Cerebellar cortex (tissue), 1 donor: ENCODE data around the gene CAMSAP3.

Source experiments
- DNase-seq: peaks from one replicate; pipeline ENCODE4 v3.0.0-alpha.2; 2015; ENCODE audit warnings: low spot score

CAMSAP3 gene

DNA sequence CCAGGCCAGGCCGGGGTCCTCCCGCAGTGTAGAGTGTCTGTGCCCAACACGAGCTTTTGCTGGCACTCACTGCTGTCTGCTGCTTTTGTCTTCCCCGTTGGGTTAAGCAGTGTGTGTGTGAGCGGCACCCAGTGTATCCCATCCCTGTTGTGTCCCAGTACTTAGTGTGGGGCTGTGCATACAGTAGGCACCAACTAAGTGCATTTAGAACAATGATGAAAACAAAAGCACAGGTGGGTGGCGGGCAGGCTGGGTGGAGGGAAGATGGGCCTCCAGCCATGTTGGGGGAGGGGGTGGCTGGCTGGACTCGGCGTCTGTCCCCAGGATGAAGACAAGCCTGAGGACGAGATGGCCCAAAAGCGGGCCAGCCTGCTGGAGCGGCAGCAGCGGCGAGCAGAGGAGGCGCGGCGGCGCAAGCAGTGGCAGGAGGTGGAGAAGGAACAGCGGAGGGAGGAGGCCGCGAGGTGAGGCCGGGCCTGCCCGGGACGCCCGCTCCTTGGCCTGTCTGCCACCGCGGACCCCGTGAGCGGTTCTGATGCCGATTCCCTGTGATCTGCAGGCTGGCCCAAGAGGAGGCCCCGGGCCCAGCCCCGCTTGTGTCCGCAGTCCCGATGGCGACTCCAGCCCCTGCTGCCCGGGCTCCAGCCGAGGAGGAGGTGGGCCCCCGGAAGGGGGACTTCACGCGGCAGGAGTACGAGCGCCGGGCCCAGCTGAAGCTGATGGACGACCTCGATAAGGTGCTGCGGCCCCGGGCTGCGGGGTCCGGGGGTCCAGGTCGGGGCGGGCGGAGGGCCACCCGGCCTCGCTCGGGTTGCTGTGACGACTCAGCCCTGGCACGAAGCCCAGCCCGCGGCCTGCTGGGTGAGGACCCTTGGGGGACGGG is 19.4 kb downstream of the CAMSAP3 start:
- no peak for DNase-seq

DNA sequence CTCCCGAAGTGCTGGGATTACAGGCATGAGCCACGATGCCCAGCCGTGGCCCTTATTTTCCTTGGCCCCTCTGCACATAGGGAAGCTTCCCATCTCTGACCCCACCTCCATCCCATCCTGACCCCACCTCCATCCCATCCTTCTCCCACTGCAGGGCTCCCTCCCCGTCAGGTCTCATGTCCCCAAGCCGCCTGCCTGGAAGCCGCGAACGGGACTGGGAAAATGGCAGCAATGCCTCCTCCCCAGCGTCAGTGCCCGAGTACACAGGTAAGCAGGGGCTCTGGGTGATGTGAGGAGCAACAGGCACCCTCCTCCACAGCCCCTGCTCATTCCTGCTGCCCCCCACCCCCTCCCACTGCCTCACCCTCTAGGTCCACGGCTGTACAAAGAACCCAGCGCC is 21.5 kb downstream of the CAMSAP3 start:
- no peak for DNase-seq

DNA sequence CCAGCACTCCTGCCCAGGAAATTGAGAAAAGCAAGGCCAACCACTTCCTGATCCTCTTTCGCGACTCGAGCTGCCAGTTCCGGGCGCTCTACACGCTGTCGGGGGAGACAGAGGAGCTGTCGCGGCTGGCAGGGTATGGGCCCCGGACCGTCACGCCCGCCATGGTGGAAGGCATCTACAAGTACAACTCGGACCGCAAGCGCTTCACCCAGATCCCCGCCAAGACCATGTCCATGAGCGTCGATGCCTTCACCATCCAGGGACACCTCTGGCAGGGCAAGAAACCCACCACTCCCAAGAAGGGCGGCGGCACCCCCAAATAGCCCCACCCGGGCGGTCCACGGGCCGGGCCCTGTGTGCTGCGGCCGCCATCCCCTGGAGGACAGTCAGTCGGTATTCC is 22.1 kb downstream of the CAMSAP3 start:
- DNase-seq: no peak

DNA sequence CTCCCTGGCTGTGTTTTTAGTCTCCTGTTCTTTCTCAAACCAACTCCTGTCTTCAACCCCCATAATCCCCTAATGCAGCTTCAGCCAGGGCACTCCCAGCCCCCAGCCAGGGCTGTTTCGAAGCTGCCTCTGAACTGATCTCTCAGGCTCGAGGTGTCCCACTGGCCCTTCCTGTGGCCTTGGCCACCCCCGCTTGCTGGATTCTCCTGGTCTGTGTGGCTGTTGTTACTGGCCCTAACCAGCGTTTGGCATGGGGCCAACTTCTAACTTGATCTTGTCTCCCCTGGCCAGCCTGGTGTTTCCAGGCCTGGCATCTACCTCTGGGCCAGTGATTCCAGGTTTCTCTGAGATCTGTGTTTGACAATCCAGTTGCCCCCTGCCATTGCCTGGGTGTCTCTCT is 22.7 kb downstream of the CAMSAP3 start:
- DNase-seq: peak; percentile 6

DNA sequence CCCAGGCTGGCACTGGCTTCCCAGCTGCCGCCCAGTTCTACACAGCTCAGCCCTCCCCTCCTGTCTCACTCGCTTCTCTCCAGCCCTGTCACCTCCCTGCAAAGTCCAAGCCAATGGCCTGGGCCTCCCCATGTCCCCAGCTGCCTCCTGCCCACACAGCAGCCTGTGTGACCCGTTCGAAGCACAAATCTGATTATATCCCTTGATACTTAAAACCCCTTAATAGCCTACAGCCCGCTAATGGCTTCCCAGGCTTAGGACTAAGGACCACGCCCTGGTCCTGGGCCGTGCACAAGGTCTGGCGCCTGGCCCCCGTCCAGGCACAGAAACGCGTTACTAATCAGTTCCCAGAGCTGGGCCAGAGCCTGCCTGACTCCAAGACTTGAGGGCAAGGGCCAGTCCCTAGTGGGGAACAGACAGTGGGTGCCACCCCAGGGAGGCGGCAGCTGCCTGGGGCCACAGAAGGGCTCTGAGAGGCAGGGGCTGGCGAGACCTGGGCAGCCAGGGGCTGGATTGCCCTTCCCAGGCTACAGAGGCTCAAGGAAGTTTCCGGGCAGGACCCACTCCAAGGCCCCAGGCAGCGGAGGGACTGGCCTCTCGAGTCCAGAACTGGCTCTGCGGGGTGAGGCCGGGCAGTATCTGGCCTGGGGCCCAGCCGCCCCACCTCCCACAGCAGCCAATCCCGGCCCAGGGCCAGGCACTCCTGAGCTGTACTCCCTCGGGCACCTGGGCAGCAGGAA is 23.3 kb downstream of the CAMSAP3 start:
- no peak for DNase-seq

DNA sequence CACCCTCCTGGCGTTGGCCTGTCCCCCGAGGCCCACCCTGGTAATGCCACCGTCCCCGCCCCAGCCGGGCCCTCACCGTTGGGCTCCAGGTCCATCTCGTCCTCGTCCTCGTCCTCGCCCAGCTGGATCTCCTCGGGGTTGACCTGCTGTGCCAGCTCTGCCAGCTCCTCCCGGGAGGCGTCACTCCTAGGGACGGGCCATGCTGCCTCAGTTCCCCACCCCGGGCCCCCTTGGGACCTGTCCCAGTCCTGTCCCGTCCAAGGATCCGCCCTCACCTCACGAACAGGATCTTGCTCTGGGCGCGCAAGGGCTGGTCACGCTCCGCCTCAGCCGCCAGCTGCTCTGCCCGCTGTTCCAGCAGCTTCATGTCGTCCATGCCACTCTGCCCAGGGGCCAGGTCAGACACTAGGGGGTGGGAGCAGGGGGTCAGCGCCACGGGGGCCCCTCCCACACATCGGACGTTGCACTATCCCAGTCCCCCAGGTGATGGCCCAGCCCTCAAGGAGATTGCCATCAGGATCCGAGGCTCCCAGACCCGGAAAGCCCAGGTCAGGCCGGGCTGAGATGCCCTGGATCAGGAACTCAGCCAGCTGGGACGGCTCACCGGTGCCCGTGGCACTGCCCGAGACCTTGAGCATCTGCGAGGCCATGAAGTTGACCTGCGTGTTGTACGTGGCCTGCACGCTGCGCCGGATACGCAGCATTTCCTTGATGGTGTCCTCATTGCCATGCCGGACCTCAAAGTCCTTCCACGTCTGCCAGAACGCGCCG is 24.2 kb downstream of the CAMSAP3 start:
- no peak for DNase-seq

GRCh38 chr19:7620442-7621412 is 25.1 kb downstream of the CAMSAP3 start:
- no peak for DNase-seq

- no peak for DNase-seq
Observed at GRCh38 chr19:7622933-7623685, 27.4 kb downstream of the CAMSAP3 start.

DNA sequence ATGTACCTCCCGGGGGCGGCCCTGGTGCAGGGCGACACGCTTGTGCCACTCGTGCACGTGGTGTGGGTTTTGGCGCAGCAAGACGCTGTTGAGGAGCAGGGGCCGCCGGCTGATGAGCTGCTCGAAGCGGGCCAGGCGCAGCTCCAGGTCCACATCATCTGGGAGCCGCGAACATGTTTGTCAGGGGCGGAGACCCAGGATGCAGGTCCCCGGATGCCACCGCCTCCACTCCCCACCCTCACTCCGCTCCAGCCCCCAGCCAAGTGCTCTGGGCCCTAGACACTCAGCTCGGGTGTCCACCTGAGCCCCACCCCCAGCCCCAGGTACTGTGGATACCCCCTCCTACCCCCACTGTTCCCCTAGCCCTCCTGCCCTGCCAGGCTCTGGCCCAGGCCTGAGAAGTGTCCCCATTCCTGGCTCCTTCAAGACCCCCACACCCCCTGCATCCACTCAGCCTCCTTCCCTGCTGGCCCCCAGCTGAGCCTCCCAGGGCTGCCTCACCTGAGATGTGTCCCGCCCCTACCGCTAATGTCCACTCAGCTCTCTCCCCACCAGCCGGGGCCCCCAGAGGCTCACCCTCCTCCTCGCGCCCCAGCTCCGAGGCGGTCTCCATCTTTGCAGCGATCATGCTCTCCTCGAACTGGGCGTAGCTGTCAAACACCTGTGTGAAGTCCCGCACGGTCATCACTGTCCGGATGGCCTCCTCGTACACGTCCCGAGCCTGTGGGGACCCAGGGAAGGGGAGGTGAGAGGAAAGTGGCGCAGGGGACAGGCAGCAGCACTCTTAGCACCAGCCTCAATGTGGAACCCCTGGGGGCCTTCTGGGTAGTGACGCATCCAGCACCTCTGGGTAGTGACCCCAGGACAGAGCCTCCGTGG is 28.3 kb downstream of the CAMSAP3 start:
- no peak for DNase-seq

DNA sequence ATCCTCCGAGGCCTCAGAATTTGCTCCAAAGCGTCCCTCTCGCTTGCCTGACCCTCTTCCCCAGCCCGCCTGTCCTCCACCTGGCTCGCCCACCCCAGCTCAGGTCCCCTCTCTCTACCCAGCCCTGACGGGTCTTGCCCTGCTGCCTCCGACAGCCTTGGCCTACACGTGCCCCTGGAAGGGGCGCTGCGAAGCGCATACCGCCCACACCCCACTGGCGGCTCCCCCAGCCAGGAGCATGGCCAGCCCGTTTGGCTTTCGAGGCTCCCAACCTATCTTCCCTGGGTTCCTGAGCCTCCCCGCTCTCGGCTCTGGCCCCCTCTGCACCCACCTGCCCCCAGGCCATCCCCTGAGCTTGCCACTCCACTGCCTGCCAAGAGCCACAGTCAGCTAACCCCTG is 29.1 kb downstream of the CAMSAP3 start:
- DNase-seq: no peak

- DNase-seq: no peak
Observed at GRCh38 chr19:7625763-7626372, 30.2 kb downstream of the CAMSAP3 start.

DNA sequence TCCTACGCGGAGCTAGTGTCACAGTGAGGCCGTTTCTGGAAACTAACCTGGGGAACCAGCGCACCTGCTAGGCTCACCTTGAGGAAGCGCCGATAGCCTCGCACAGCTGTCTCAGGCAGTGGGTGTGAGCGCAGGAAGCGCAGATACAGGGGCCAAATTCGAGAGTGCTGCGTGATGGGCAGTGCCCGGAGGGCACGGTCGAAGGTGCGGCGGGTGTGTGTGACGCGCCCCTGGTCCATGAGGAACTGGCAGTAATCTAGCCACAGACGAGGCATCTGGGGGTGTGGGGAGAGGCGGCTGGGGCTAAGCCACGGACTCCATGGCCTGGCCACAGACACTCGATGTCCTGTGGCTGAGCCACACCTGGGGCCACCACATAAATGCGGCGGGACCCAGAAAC is 31.5 kb downstream of the CAMSAP3 start:
- no peak for DNase-seq

DNA sequence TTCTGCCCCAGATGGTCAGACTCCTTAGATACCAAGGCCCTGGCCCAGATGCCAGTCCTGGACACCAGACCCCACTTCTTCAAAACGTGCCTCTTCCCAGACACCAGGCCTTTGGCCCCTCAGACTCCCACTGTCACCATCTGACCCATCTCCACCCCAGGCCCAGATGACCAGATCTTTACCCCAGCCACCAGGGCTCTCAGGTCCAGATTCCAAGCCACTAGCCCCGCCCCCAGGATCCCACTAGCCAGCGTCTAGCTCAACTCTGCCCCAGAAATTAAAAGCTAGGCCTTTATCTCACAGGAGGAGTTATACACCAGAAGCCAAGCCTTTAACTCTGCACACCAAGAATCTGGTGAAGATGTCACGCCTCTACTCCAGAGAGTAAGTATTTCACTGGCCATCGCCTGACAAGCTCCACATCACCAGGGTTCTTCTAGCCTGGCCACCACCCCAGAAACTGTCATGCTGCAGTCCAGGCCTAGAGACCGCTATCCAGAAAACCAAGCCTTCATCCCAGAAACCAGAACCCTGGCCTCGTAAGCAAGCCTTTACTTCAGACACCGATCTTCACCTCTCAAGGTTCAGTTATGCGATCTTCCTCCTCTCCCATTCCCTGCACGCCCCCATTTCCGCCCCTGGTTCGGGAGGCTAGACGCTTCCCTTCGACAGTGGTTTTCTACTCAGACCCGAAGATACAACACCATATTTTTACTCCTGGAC is 33.1 kb downstream of the CAMSAP3 start:
- DNase-seq: no peak

DNA sequence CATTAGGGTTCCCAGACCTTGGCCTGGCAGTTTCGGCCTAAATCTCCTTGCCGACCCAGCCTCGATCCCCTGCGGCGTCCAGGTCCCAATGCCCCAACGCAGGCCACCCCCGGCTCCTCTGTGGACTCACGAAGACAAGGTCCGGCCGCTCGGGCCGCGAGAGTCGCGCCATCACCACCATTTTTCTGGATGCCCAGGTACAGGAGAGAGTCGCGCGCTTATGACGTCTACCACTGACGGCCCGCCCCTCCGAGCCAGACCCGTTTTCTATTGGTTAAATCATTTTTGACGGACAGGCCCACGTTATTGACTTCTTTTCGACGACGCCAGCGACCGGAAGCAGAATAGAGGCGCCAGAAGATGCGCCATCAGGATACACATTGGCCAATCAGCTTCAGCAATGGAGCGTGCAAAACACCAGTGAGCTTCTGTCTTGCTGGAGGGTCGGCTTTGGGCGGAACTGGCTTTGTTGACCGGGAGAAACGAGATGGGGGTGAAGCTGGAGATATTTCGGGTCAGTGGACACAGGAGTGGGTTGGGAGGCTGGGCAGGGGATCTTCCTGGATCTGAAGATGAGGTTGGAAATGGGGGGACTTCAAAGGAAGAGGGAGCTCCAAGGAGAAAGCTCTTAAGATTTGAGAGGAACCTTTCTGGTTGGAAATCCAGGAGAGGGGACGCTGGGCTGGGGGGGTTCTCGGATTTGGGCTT is 33.8 kb downstream of the CAMSAP3 start, which contains the start of the genes PET100 and XAB2:
Gene PET100 (plus strand): TSS at position 447 of the 708 bp plus-strand sequence. CDS start 41 bp downstream, at position 488.
Gene XAB2 (minus strand): TSS at position 199 of the 708 bp plus-strand sequence. CDS start 18 bp downstream, at position 181.
- peak; percentile 99 for DNase-seq

DNA sequence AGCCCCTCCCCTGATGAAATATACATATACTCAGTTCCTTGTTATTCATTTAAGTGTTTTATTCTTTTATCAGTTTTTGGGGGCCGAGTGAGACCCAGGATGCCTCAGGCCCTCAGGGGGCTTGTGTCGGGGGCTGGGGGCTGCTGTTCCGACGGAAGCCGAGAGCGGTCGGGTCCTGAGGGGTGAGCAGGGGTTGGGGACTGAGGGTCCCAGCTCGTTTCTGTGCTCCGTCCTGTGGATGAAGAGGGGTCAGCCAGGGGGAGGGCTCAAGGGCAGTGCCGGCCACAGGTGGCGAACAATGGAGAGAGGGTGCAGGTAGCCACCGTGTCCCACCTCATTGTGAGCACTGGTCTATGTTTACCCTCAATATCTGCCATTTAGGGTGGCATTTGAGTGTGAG is 35.9 kb downstream of the CAMSAP3 start:
- DNase-seq: no peak

GRCh38 chr19:7632340-7633203 is 36.9 kb downstream of the CAMSAP3 start:
- DNase-seq: no peak

DNA sequence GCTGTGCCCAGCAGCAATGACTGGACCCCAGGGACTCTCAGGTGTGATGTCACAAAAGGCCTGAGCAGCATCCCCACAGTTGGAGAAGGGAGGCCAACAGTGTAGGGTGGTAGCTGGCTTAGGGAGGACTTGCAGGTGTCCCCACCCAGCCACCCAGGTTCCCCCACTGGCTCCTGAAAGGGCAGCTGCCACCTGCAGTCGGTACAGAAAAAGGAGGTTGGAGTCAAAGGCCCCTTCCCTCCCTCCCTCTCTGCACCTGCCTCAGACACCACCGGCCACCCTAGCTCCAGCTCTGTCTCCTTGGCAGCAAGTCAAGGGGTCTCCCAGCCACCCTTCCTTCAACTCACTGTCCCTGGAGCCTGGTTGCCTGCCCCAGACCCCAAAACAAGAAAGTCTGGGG is 38.0 kb downstream of the CAMSAP3 start, which contains the start of gene PCP2:
Gene PCP2 (minus strand): TSS at position 22 of the 400 bp plus-strand sequence. CDS start 262 bp downstream, outside the sequence.
- DNase-seq: no peak
